ENCODE results near the gene ERFL. TPM values are rescaled to one million over a fixed set of nuclear protein-coding genes. Genes with fewer than 3 reads are reported as not detected.

ERFL gene
- total RNA-seq, 1 experiment from 2014 or later: not detected

DNA sequence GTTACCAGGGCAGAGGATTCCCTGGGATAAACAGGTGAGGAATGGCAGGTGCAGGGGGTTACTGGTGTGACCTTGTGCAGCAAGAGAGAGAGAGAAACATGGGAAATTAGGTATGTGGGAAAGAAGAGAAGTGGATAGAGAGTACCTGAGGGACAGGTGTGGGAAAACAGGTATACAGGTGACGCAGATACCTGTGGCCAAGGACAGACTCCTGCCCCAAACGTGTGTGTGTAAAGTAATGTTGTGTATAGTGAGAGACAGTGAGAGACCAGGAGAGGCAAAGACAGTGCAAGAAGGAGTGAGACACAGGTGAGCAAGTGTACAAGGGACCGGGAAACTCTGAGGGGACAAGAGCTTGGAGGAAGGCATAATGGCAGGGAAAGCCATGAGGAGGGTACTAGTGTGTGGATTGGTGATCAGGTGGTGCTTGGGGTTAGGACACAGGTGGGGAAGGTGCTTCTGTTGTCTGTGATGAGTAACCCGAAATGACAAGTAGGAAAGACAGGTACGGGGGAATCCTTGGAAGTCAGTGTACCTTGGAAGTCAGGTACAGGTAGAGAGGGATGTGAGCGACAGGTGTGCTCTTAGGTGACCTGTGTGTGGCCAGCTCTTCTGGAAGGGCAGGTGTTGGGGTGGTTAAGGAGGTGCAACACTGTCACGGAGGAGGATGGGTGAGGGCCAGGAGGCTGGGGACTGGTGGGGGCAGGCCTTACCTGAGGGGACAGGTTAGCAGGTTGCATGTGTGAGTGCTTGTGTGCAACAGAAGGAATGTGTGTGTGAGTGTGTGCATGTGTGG, 2.8 kb downstream of the ERFL start:
- peaks cover 12% of the 10 kb centered on the region for H3K4me1 Mint-ChIP-seq (ENCODE audit: insufficient read depth, unreplicated experiment)
- no peak overlapping the region for H3K4me3 Mint-ChIP-seq (ENCODE audit: unreplicated experiment)
- H3K9me3 Mint-ChIP-seq (ENCODE audit: unreplicated experiment): no peaks in the 10 kb centered on the region
- no peak overlapping the region for H3K27ac Mint-ChIP-seq (ENCODE audit: low read depth, unreplicated experiment)
- TF ChIP-seq, protein P1, sequence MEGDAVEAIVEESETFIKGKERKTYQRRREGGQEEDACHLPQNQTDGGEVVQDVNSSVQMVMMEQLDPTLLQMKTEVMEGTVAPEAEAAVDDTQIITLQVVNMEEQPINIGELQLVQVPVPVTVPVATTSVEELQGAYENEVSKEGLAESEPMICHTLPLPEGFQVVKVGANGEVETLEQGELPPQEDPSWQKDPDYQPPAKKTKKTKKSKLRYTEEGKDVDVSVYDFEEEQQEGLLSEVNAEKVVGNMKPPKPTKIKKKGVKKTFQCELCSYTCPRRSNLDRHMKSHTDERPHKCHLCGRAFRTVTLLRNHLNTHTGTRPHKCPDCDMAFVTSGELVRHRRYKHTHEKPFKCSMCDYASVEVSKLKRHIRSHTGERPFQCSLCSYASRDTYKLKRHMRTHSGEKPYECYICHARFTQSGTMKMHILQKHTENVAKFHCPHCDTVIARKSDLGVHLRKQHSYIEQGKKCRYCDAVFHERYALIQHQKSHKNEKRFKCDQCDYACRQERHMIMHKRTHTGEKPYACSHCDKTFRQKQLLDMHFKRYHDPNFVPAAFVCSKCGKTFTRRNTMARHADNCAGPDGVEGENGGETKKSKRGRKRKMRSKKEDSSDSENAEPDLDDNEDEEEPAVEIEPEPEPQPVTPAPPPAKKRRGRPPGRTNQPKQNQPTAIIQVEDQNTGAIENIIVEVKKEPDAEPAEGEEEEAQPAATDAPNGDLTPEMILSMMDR (IDR thresholded peaks at IDR 0.05; ENCODE audit: unreplicated experiment): no peak
- intact Hi-C loops (cut with micrococcal nuclease): no loop called here
- H3K27me3 Mint-ChIP-seq (ENCODE audit: insufficient read depth, unreplicated experiment): peaks cover 31% of the 10 kb centered on the region
- H3K36me3 Mint-ChIP-seq (ENCODE audit: insufficient read depth, unreplicated experiment): no peaks in the 10 kb centered on the region
- CTCF ChIA-PET: no interaction called here
- no peak for DNase-seq (ENCODE audit: unreplicated experiment)
- POLR2A ChIA-PET: interaction anchor here (0.7 kb wide), 1 partner anchor 39 kb away, joined by 4 read pairs; no protein-coding TSS in a partner anchor
- BruUV-seq (replicated peaks): no TSS peak

DNA sequence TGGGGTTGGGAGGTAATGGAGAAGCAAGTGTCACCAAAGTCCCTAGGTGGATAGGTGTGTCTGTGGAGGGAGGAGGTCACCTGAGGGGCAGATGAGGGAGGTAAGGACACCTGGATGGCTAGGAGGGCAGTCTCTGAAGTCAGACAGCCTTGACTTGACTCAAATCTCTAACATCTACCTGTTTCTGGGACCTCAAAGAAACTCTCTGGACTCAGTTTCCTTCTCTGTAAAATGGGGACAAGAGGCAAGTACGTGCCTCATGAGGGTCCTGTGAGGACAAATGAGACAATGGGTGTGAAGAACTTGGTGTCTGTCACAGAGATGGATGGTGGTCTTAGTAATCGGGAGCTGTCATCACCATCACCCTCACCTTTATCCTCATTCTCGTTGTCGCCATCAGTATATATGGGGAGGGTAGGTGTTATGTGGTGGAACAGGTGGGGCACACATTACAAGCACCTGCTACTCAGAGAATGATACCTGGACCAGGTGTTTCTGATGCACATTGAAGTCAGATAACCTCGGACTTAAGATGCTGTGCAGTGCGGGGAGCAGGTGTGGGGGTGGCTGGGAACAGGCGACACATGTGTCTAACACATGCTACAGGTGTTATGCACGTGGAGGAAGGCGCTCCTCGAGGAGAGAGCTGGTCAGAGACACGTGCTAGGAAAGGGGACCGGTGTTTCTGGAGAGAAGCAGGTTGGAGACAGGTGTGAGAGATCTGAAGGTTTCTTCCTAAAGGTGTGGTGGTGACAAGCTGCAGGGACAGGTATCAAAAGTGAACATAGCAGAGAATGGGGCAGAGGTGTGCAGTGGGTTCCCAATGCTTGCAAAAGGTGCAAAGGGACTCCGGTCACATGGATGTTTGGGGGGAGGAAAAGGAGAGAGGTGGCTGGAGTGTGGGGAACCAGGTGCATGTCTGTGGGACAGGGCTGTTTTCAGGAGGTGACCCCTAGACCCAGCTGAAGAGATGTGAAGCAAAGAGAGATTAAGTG, 3.8 kb downstream of the ERFL start:
- Mint-ChIP-seq H3K9me3 (ENCODE audit: unreplicated experiment) (no peaks in the 10 kb centered on the region), H3K4me3 (ENCODE audit: unreplicated experiment) (no peak overlapping the region), H3K27me3 (ENCODE audit: insufficient read depth, unreplicated experiment) (peaks cover 31% of the 10 kb centered on the region), H3K36me3 (ENCODE audit: insufficient read depth, unreplicated experiment) (no peaks in the 10 kb centered on the region), H3K27ac (ENCODE audit: low read depth, unreplicated experiment) (no peak overlapping the region), H3K4me1 (ENCODE audit: insufficient read depth, unreplicated experiment) (peaks cover 12% of the 10 kb centered on the region)
- POLR2A ChIA-PET: interaction anchor here (0.7 kb wide), 1 partner anchor 38 kb away, joined by 4 read pairs; no protein-coding TSS in a partner anchor
- intact Hi-C loops (cut with micrococcal nuclease): no loop called here
- no peak for DNase-seq (ENCODE audit: unreplicated experiment)
- CTCF ChIA-PET: interaction anchor here (0.5 kb wide), 1 partner anchor 10 kb away, joined by 3 read pairs; no protein-coding TSS in a partner anchor
- TF ChIP-seq, protein P1 (IDR thresholded peaks at IDR 0.05; ENCODE audit: unreplicated experiment): no peak
- BruUV-seq (replicated peaks): no TSS peak

GRCh38 chr19:41923045-41923788, 5.0 kb downstream of the ERFL start:
- no peaks in the 10 kb centered on the region for H3K36me3 Mint-ChIP-seq (ENCODE audit: insufficient read depth, unreplicated experiment)
- H3K4me3 Mint-ChIP-seq (ENCODE audit: unreplicated experiment): no peak overlapping the region
- TF ChIP-seq, protein P1 (IDR thresholded peaks at IDR 0.05; ENCODE audit: unreplicated experiment): no peak
- intact Hi-C loops (cut with micrococcal nuclease): no loop called here
- ChIA-PET CTCF (no interaction called here), POLR2A (no interaction called here)
- H3K9me3 Mint-ChIP-seq (ENCODE audit: unreplicated experiment): no peaks in the 10 kb centered on the region
- H3K4me1 Mint-ChIP-seq (ENCODE audit: insufficient read depth, unreplicated experiment): peaks cover 5% of the 10 kb centered on the region
- DNase-seq (ENCODE audit: unreplicated experiment): no peak
- H3K27ac Mint-ChIP-seq (ENCODE audit: low read depth, unreplicated experiment): no peak overlapping the region
- H3K27me3 Mint-ChIP-seq (ENCODE audit: insufficient read depth, unreplicated experiment): peaks cover 31% of the 10 kb centered on the region
- BruUV-seq (replicated peaks): no TSS peak
